Mesenchymal stem cell (in vitro differentiated cells and primary cell): ENCODE data around the gene AIFM1.

Experiments used
- DNase-seq: peaks from one replicate; pipeline ENCODE4 v3.0.0-alpha.2; 2013
- H2AFZ ChIP-seq: one replicate; pipeline ENCODE4 v1.6.1; 2013; ENCODE audit warnings: low read depth, mild to moderate bottlenecking, control low read depth, inconsistent platforms, low read length, moderate library complexity
- H2AK5ac ChIP-seq: 2 replicates; pipeline ENCODE4 v1.6.1; 2013; ENCODE audit warnings: low read length, moderate library complexity, mild to moderate bottlenecking, inconsistent platforms; ENCODE audit not compliant: severe bottlenecking
- H2BK120ac ChIP-seq: one replicate; pipeline ENCODE4 v1.6.1; 2013; ENCODE audit warnings: low read depth, mild to moderate bottlenecking, inconsistent platforms, low read length, moderate library complexity
- H2BK12ac ChIP-seq, 2 experiments: one replicate each; pipeline ENCODE4 v1.6.1; 2013; ENCODE audit warnings: inconsistent platforms in 2 of 2, low read length in 2 of 2, mild to moderate bottlenecking in 2 of 2, moderate library complexity in 2 of 2, control low read depth in 1 of 2
- H2BK15ac ChIP-seq: one replicate; pipeline ENCODE4 v1.6.1; 2013; ENCODE audit warnings: mild to moderate bottlenecking, low read depth, inconsistent platforms; ENCODE audit not compliant: poor library complexity, severe bottlenecking
- H2BK5ac ChIP-seq: 2 replicates; pipeline ENCODE4 v1.6.1; 2013; ENCODE audit warnings: low read depth, mild to moderate bottlenecking, low read length, control low read depth, inconsistent platforms; ENCODE audit not compliant: poor library complexity, severe bottlenecking
- H3K14ac ChIP-seq, 2 experiments: one replicate each; pipeline ENCODE4 v1.6.1; 2013; ENCODE audit warnings: inconsistent platforms in 2 of 2, low read length in 2 of 2, control low read depth in 1 of 2, mild to moderate bottlenecking in 1 of 2, moderate library complexity in 1 of 2
- H3K18ac ChIP-seq, 2 experiments: one replicate each; pipeline ENCODE4 v1.6.1; 2013; ENCODE audit warnings: inconsistent platforms in 2 of 2, low read length in 2 of 2, control low read depth in 1 of 2, low read depth in 1 of 2, mild to moderate bottlenecking in 1 of 2
- H3K23ac ChIP-seq, 2 experiments: one replicate each; pipeline ENCODE4 v1.6.1; 2013; ENCODE audit warnings: inconsistent platforms in 2 of 2, low read length in 2 of 2, mild to moderate bottlenecking in 2 of 2, moderate library complexity in 2 of 2, control low read depth in 1 of 2
- H3K27ac ChIP-seq: 2 replicates; pipeline ENCODE4 v1.5.1; 2013; ENCODE audit warnings: mild to moderate bottlenecking, moderate library complexity, low read length, control low read depth, inconsistent platforms; ENCODE audit not compliant: poor library complexity, severe bottlenecking
- H3K27me3 ChIP-seq, 2 experiments: 2 replicates each; pipeline versions ENCODE4 v1.6.1 to v1.7.0; 2013; ENCODE audit warnings: low read length in 2 of 2, mild to moderate bottlenecking in 2 of 2, moderate library complexity in 2 of 2, control low read depth in 1 of 2, inconsistent platforms in 1 of 2; ENCODE audit not compliant: control insufficient read depth in 1 of 2, insufficient read depth in 1 of 2
- H3K36me3 ChIP-seq, 2 experiments: 2 replicates each; pipeline versions ENCODE4 v1.6.1 to v1.7.0; 2013; ENCODE audit warnings: low read length in 2 of 2, control low read depth in 1 of 2, inconsistent platforms in 1 of 2, low read depth in 1 of 2, mild to moderate bottlenecking in 1 of 2; ENCODE audit not compliant: insufficient read depth in 2 of 2, control insufficient read depth in 1 of 2
- H3K4ac ChIP-seq, 2 experiments: one replicate each; pipeline ENCODE4 v1.6.1; 2013; ENCODE audit warnings: inconsistent platforms in 2 of 2, low read length in 2 of 2, mild to moderate bottlenecking in 2 of 2, moderate library complexity in 2 of 2, control low read depth in 1 of 2, low read depth in 1 of 2
- H3K4me1 ChIP-seq: 2 replicates; pipeline ENCODE4 v1.6.1; 2013; ENCODE audit warnings: low read depth, low read length, control low read depth; ENCODE audit not compliant: control insufficient read depth, insufficient read depth
- H3K4me2 ChIP-seq: 2 replicates; pipeline ENCODE4 v1.6.1; 2013; ENCODE audit warnings: low read length, mild to moderate bottlenecking, inconsistent platforms; ENCODE audit not compliant: poor library complexity, severe bottlenecking
- H3K4me3 ChIP-seq, 2 experiments: 2 replicates each; pipeline versions ENCODE4 v1.5.1 to v1.7.0; 2013; ENCODE audit warnings: low read length in 2 of 2, mild to moderate bottlenecking in 2 of 2, control low read depth in 1 of 2, low read depth in 1 of 2; ENCODE audit not compliant: insufficient read depth in 1 of 2
- H3K79me1 ChIP-seq: replicated peaks from 2 replicates; pipeline ENCODE4 v1.6.1; 2013; ENCODE audit warnings: mild to moderate bottlenecking, control low read depth, low read length, inconsistent platforms; ENCODE audit not compliant: poor library complexity, severe bottlenecking
- H3K9ac ChIP-seq: 2 replicates; pipeline ENCODE4 v1.7.0; 2013; ENCODE audit warnings: mild to moderate bottlenecking, low read length, moderate library complexity
- H3K9me3 ChIP-seq: 2 replicates; pipeline ENCODE4 v1.7.0; 2013; ENCODE audit warnings: mild to moderate bottlenecking, low read length; ENCODE audit not compliant: control insufficient read depth
- H4K8ac ChIP-seq: one replicate; pipeline ENCODE4 v1.6.1; 2013; ENCODE audit warnings: inconsistent platforms, mild to moderate bottlenecking, low read length, moderate library complexity
- H4K91ac ChIP-seq: one replicate; pipeline ENCODE4 v1.6.1; 2013; ENCODE audit warnings: mild to moderate bottlenecking, low read length, inconsistent platforms
- WGBS: methylation state at CpG from one replicate; pipeline ENCODE4 v1.1.7; 2013; ENCODE audit warnings: mixed read lengths; 5-methylcytosine and 5-hydroxymethylcytosine counted together

The AIFM1 gene

GRCh38 chrX:130100180-130100579 is 65.5 kb downstream of the AIFM1 start:
- no peak overlapping the region for H3K23ac ChIP-seq
- WGBS = 90% methylated on average over 5 of the region's 5 CpGs

DNA sequence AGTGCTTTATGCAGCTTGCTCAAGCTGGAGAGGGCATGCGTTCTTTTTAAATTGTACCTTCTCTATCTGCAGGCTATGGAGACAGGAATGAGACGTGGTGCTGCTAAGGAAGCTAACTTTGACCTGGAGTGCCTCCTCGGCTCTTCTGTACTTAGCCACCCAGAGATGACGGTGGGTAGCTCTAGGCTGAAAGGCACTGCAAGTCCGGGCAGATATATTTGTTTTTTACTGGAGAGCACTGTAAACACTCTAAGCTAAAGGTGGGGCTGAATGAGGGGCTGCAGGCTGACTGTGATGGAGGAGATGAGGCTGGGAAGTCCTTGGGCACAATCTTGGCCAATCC is 67.5 kb downstream of the AIFM1 start:
- Histone ChIP-seq H2BK5ac (no peak overlapping the region), H3K4me1 (peaks cover 8% of the 10 kb centered on the region), H3K23ac (no peak overlapping the region), H3K18ac (peak overlapping the region in 1 of 2 experiments; percentile 73), H2BK12ac (peak overlapping the region in 1 of 2 experiments; percentile 54), H3K14ac (no peak overlapping the region), H3K4me2 (no peak overlapping the region), H3K27me3 (no peaks in the 10 kb centered on the region), H4K91ac (peak overlapping the region; percentile 15), H3K27ac (no peak overlapping the region), H3K79me1 (peaks cover 5% of the 10 kb centered on the region), H3K4me3 (no peak overlapping the region), H3K36me3 (peaks cover 0 to 11% of the 10 kb centered on the region in 2 experiments), H2BK15ac (no peak overlapping the region), H3K9me3 (no peaks in the 10 kb centered on the region), H2AK5ac (no peak overlapping the region), H2BK120ac (no peak overlapping the region), H2AFZ (no peak overlapping the region), H4K8ac (no peak overlapping the region), H3K9ac (no peak overlapping the region), H3K4ac (no peak overlapping the region)
- DNase-seq = no peak
- 62% methylated on average over 5 of the region's 5 CpGs for WGBS

More at GRCh38 chrX:130100180-130100579, 65.5 kb downstream of the AIFM1 start:
- Histone ChIP-seq H2BK12ac (no peak overlapping the region), H4K8ac (no peak overlapping the region), H3K27me3 (no peaks in the 10 kb centered on the region), H3K36me3 (peaks cover 0 to 4% of the 10 kb centered on the region in 2 experiments), H2AK5ac (no peak overlapping the region), H3K18ac (no peak overlapping the region), H2BK120ac (no peak overlapping the region), H3K79me1 (peaks cover 1% of the 10 kb centered on the region), H3K14ac (no peak overlapping the region), H4K91ac (no peak overlapping the region), H2AFZ (no peak overlapping the region), H3K9ac (peak overlapping the region; percentile 26), H2BK5ac (no peak overlapping the region), H3K4ac (no peak overlapping the region), H3K4me2 (no peak overlapping the region), H3K27ac (no peak overlapping the region), H3K9me3 (no peaks in the 10 kb centered on the region), H3K4me3 (no peak overlapping the region), H2BK15ac (no peak overlapping the region), H3K4me1 (peaks cover 7% of the 10 kb centered on the region)
- DNase-seq = no peak

DNA sequence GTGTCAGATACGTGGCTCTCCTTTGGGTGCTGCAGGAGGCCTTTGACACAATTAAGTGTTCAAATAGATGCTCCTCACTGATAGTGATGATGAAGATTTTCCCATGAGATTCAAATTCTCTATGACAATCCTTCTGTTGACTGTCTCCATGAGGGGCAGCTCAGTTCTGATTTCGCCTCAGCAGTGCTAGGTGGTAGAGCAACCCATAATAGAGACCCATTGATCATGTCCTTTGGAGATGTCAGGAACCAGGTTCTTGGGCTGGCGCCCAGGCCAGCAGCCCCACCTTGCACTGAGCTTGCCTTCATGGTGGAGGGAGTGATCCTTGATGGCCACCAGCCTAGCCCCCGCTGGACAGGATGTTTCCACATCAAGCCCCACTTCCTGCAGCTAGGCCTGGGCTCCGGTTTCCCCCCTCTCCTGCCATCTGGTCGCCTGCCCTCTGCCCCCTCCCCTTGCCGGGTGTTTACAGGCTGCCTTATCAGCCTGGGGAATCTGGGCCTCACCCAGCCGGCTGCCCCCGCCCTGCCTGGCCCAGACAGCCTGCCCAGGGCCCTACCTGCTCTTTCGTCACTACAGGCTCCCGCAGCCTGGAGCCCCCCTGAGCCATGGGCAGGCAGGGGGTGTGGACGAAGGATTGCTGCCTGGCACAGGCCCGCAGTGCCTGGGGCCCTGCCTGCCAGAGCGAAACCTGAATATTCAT is 68.0 kb downstream of the AIFM1 start:
- WGBS = 46% methylated on average over 9 of the region's 14 CpGs
- no peak overlapping the region for H3K4ac ChIP-seq
- DNase-seq = no peak

DNA sequence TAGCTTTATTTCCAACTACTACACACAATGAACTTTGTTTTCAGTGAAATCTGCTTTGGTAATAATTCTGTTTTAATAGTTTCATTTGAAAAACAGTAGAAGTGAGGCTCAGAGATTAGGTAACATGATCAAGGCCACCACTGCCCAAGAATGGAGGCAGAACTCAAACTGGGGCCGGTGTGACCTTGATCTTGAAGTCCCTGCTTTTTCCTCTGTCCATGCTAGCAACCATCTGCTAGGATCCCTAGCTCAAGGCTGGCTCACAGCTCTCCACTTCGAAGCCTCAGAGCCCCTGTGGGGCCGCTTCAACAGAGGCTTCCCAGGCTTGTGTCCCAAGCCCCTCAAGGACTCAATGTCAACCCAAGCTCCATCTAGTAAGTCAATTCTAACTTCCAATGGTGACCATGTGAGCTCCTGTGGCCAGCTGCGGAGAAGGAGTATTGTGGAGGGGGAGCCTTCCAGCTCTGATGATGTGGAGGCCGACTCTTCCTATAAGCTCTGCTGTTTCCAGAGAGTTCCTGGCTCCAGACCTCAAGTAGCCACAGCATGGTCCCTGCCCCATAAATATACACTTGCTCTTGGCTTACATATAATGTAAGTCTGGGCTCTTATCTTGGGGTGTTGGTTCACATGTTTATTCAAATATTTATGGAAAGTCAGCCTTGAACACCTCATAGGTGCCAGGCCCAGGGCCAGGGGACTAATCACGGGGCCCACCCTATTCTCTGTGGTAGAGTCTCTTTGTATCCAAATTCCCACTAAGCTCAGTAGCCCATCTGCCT is 70.2 kb downstream of the AIFM1 start:
- Histone ChIP-seq H3K9me3 (no peaks in the 10 kb centered on the region), H3K14ac (no peak overlapping the region), H4K91ac (no peak overlapping the region), H3K79me1 (peaks cover 5% of the 10 kb centered on the region), H3K27ac (no peak overlapping the region), H2BK120ac (no peak overlapping the region), H2BK5ac (no peak overlapping the region), H3K4me3 (no peak overlapping the region), H3K4ac (no peak overlapping the region), H3K27me3 (no peaks in the 10 kb centered on the region), H2AFZ (no peak overlapping the region), H4K8ac (no peak overlapping the region), H3K4me2 (no peak overlapping the region), H3K18ac (no peak overlapping the region), H2BK15ac (no peak overlapping the region), H3K4me1 (peaks cover 14% of the 10 kb centered on the region), H3K9ac (no peak overlapping the region), H3K36me3 (peaks cover 0 to 11% of the 10 kb centered on the region in 2 experiments), H2AK5ac (no peak overlapping the region), H3K23ac (no peak overlapping the region), H2BK12ac (no peak overlapping the region)
- whole genome bisulfite sequencing = 100% methylated on average over 3 of the region's 6 CpGs
- DNase-seq = no peak

More for the DNA sequence above, 68.0 kb downstream of the AIFM1 start:
- no peak overlapping the region for H2BK15ac ChIP-seq
- H3K14ac ChIP-seq = no peak overlapping the region
- H3K36me3 ChIP-seq = peaks cover 0 to 11% of the 10 kb centered on the region in 2 experiments
- H3K4me3 ChIP-seq = no peak overlapping the region
- H3K4me2 ChIP-seq = no peak overlapping the region
- H2BK12ac ChIP-seq = peak overlapping the region in 1 of 2 experiments; percentile 48
- H3K4me1 ChIP-seq = peaks cover 8% of the 10 kb centered on the region
- no peak overlapping the region for H3K9ac ChIP-seq
- peak overlapping the region; percentile 33 to 73 for H3K18ac ChIP-seq
- H4K91ac ChIP-seq = no peak overlapping the region
- peak overlapping the region in 1 of 2 experiments; percentile 10 for H3K23ac ChIP-seq
- H2AFZ ChIP-seq = no peak overlapping the region
- no peaks in the 10 kb centered on the region for H3K9me3 ChIP-seq
- H2AK5ac ChIP-seq = no peak overlapping the region
- no peaks in the 10 kb centered on the region for H3K27me3 ChIP-seq
- peaks cover 5% of the 10 kb centered on the region for H3K79me1 ChIP-seq
- H3K27ac ChIP-seq = no peak overlapping the region
- no peak overlapping the region for H2BK5ac ChIP-seq
- peak overlapping the region; percentile 41 for H4K8ac ChIP-seq
- peak overlapping the region; percentile 49 for H2BK120ac ChIP-seq
